NB4 (cell line): ENCODE results near the gene KPNA4.

Source experiments
- DNase-seq: peaks from one replicate; pipeline ENCODE4 v3.0.0; 2010; ENCODE audit warnings: low read depth
- H3K4me3 ChIP-seq: one replicate; pipeline ENCODE4 v1.5.1; 2011; ENCODE audit warnings: mild to moderate bottlenecking, low read depth, low read length, moderate library complexity
- MYC ChIP-seq: IDR thresholded peaks from 2 replicates; pipeline ENCODE4 v1.6.1; 2011; ENCODE audit warnings: low read depth, low read length
- POLR2A ChIP-seq: IDR thresholded peaks from 2 replicates; pipeline ENCODE4 v1.6.1; 2011; ENCODE audit warnings: mild to moderate bottlenecking; ENCODE audit not compliant: insufficient read length; ENCODE audit errors: extremely low read depth
- TF ChIP-seq, protein P1 (sequence below): IDR thresholded peaks from one replicate; pipeline ENCODE4 v1.5.1; 2012; ENCODE audit warnings: low read depth, low read length
- TF ChIP-seq, protein P2 (sequence below): IDR thresholded peaks from 2 replicates; pipeline ENCODE4 v1.6.1; 2011; ENCODE audit warnings: low read depth, low read length

The KPNA4 gene, protein sequence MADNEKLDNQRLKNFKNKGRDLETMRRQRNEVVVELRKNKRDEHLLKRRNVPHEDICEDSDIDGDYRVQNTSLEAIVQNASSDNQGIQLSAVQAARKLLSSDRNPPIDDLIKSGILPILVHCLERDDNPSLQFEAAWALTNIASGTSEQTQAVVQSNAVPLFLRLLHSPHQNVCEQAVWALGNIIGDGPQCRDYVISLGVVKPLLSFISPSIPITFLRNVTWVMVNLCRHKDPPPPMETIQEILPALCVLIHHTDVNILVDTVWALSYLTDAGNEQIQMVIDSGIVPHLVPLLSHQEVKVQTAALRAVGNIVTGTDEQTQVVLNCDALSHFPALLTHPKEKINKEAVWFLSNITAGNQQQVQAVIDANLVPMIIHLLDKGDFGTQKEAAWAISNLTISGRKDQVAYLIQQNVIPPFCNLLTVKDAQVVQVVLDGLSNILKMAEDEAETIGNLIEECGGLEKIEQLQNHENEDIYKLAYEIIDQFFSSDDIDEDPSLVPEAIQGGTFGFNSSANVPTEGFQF

DNA sequence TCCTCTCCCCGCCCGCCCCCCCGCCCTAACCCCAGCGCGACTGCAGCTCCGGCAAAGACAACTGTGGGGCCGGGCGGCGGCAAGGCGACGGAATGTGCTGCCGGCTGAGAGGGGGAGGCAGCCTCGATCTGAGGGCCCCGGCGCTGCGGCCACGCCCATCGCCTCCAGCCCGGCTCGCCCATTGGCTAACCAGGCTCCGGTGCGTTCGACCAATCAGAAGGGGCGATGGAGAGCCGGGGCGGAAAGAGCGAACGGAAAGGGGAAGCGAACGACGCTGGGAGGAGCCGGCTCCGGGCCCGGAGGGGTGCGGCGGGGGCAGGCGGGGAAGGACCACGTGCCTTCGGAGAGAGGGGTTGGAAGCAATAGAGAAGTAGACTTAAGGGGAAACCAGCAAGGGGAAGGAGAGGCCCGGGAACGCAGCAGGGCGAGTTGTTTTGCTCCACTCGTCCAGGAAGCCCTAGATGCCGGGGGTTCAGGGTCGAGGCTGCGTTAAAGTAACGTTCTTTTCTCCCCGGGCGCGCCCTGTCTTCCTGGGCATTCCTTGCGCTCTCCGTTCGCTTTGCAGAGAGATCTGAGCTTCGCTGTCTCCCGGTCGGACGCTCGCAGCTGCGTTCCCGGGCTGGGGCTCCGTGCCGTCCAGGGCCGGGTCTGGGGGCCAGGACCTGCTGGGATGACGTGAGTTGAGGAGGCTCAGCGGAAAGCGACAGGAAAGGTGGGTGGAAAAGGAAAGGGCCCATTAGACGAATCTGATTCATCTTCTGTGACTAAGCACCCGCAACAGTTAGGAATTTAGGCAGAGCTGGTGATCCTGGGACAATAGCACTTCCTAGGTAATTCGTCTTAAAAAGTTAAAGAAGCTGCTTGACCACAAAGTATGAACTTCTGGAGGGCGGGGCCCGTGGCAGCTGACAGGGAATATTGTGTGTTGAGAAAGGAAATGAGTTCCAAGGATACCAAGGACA is at the start of gene KPNA4:
Gene KPNA4, minus strand, starts transcription at position 130 of the 962 bp plus-strand sequence. CDS start 289 bp downstream, outside the sequence.
- peak; percentile 97 for DNase-seq
- TF ChIP-seq POLR2A: peak; percentile 81
- TF ChIP-seq, protein P1, sequence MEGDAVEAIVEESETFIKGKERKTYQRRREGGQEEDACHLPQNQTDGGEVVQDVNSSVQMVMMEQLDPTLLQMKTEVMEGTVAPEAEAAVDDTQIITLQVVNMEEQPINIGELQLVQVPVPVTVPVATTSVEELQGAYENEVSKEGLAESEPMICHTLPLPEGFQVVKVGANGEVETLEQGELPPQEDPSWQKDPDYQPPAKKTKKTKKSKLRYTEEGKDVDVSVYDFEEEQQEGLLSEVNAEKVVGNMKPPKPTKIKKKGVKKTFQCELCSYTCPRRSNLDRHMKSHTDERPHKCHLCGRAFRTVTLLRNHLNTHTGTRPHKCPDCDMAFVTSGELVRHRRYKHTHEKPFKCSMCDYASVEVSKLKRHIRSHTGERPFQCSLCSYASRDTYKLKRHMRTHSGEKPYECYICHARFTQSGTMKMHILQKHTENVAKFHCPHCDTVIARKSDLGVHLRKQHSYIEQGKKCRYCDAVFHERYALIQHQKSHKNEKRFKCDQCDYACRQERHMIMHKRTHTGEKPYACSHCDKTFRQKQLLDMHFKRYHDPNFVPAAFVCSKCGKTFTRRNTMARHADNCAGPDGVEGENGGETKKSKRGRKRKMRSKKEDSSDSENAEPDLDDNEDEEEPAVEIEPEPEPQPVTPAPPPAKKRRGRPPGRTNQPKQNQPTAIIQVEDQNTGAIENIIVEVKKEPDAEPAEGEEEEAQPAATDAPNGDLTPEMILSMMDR: no peak
- peak; percentile 94 for TF ChIP-seq MYC
- TF ChIP-seq, protein P2, sequence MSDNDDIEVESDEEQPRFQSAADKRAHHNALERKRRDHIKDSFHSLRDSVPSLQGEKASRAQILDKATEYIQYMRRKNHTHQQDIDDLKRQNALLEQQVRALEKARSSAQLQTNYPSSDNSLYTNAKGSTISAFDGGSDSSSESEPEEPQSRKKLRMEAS: peak; percentile 97

DNA sequence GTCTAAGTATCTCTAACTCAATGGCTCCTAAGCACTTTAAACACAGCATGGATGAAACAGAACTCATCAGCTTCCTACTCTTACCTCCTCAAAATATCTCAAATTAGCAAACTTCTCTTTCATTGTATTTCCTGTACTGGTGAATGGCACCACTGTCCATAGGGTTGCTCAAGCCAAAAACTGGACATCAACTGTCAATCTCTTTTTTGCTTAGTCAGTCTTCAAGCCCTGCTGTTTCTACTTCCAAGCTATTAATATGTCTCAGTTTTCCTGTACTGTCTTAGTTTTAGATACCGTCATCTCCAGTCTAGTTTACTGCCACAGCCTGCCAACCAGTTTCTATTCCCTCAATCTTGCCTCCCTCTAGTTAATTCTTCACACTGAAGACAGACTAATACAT is 48.3 kb upstream of the KPNA4 start:
- H3K4me3 ChIP-seq: no peak overlapping the region
- TF ChIP-seq POLR2A: no peak
- no peak for TF ChIP-seq MYC
- TF ChIP-seq, protein P1: no peak
- TF ChIP-seq, protein P2: no peak
- no peak for DNase-seq

More for the DNA sequence above, at the start of gene KPNA4:
- peak within 1 kb of the TSS; percentile 81 for H3K4me3 ChIP-seq

DNA sequence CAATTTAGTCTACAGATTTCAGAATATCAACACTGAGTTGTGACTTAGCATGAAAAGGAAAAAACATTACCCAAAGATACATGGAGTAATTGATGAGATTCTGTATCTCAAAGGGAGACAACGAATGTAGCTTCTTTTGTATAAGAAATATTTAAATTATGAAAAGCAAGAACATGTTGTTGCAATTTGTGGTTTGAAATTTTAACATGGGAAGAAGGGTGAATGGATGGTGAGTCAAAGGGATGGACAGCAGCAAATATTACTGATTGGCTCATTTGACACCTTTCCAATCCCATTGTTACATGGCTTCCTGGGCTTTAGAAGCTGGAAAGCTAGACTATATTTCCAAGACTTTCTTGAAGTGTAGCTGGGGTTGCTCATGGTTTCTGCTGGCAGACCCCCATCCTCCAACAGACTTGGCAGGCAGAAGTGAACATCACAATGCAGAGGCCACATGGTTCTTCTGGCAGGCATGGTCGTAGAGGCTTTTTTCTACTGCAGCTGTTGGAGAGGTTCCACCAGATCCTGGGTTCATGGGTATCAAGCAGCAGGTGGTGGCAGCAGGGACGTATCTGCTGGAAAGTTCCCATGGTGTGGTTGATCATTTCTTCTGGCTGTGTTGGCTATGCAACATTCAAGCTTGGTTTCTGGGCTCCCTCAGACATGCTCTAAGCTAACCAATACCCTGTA is 47.2 kb upstream of the KPNA4 start:
- DNase-seq: no peak
- no peak for TF ChIP-seq MYC
- TF ChIP-seq POLR2A: no peak
- TF ChIP-seq, protein P1: no peak
- TF ChIP-seq, protein P2: no peak

DNA sequence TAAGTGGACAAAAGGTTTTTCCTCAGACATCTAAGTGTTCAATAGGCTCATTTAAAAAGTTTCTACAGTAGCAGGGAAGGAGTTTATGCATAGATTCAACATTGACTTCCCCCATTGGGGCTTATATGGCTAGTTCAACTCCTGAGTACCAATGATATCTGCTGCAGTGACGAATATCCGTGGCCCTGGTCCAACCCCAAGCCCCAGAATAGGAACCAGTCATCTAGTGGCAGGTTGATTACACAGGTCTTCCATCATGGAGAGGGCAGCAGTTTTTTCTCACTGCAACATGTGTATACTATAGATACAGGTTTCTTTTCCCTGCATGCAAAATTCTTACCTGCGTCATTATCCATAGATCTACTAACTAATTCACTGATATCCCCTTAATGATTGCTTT is 45.8 kb upstream of the KPNA4 start:
- TF ChIP-seq, protein P2: no peak
- TF ChIP-seq MYC: no peak
- TF ChIP-seq, protein P1: no peak
- no peak for TF ChIP-seq POLR2A
- no peak for DNase-seq
- H3K4me3 ChIP-seq: no peak overlapping the region

More for the DNA sequence above, 47.2 kb upstream of the KPNA4 start:
- no peak overlapping the region for H3K4me3 ChIP-seq

DNA sequence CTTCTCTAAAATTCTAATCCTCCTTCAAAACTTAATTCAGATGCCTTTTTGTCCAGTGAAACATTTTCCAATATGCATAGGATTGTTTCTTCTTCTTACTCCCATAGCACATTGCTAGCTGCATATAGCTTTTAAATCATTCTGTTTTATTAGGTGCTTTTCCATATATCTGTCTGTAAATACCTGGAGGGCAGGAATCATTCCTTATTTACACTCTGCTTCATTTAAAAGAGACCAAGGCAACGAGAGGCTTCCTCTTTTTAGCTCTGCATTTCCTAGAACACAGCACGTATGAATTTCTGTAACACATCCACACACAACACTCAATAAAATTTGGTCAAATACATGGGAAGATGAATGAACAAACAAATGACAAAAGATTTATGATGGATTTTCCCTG is 43.5 kb upstream of the KPNA4 start:
- no peak overlapping the region for H3K4me3 ChIP-seq
- no peak for DNase-seq
- TF ChIP-seq, protein P1: no peak
- TF ChIP-seq MYC: no peak
